OCI-LY3 (cell line): ENCODE measurements around the gene TMEM59L.

Experiments
- EZH2phosphoT487 ChIP-seq: fragments of 200-600 bp; shearing (Covaris generic); IDR thresholded peaks from 2 replicates; pipeline ENCODE4 v1.6.1; 2018; ENCODE audit warnings: antibody characterized with exemption, mixed run types, low read depth
- TF ChIP-seq, protein P1 (sequence below): fragments of 200-600, 300-600 bp; sonication (generic); IDR thresholded peaks from 2 replicates; pipeline ENCODE4 v1.5.1; 2014; ENCODE audit warnings: antibody characterized with exemption, low read length, low read depth

DNA sequence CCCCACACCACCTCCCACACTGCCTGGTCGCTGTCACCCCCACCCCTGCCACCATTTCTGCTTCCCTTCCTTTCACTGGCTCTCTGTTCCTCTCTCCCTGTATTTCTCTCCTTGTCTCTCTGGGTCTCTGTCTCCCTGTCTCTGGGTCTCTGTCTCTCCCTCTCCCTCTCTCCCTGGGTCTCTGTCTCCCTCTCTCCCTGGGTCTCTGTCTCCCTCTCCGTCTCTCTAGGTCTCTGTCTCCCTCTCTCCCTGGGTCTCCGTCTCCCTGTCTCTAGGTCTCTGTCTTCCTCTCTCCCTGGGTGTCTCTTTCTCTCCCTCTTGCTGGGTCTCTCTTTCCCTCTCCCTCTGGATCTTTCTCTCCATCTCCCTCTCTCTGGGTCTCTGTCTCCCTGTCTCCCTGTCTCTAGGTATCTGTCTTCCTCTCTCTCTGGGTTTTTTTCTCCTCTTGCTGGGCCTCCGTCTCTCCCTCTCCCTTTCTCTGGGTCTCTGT, 45.7 kb downstream of the TMEM59L start:
- TF ChIP-seq, protein P1, sequence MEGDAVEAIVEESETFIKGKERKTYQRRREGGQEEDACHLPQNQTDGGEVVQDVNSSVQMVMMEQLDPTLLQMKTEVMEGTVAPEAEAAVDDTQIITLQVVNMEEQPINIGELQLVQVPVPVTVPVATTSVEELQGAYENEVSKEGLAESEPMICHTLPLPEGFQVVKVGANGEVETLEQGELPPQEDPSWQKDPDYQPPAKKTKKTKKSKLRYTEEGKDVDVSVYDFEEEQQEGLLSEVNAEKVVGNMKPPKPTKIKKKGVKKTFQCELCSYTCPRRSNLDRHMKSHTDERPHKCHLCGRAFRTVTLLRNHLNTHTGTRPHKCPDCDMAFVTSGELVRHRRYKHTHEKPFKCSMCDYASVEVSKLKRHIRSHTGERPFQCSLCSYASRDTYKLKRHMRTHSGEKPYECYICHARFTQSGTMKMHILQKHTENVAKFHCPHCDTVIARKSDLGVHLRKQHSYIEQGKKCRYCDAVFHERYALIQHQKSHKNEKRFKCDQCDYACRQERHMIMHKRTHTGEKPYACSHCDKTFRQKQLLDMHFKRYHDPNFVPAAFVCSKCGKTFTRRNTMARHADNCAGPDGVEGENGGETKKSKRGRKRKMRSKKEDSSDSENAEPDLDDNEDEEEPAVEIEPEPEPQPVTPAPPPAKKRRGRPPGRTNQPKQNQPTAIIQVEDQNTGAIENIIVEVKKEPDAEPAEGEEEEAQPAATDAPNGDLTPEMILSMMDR = no peak
- TF ChIP-seq EZH2phosphoT487 = no peak
